Stimulated activated CD8-positive, alpha-beta memory T cell treated with anti-CD3 and anti-CD28 coated beads, Interleukin-4, amount 100 ng/mL, for 1 hour (primary cell): ENCODE results near the gene FGF1.

ENCODE experiments used
- DNase-seq, 2 donors: peaks; one replicate each; pipeline ENCODE4 v3.0.0-alpha.2; 2020; ENCODE audit warnings: low read depth in 2 of 2, low spot score in 1 of 2

The FGF1 gene

DNA sequence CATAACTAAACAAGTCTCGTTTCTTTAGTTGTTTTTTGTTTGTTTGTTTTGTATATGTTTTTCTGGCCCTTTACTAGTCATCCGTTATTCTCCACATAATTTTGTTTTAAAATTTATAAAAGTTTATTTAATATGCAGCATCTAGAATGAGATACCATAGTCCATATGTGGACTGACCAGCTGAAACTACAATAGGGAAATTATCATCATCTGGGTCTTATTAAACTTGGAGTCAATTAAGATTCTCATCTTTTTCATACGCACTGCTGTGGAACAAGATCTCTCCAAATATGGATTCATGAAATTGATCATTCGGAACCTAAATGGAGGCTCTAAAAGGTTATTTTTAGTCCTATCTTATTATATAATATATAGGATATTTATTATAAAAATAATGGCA is 99.3 kb downstream of the FGF1 start:
- no peak for DNase-seq

DNA sequence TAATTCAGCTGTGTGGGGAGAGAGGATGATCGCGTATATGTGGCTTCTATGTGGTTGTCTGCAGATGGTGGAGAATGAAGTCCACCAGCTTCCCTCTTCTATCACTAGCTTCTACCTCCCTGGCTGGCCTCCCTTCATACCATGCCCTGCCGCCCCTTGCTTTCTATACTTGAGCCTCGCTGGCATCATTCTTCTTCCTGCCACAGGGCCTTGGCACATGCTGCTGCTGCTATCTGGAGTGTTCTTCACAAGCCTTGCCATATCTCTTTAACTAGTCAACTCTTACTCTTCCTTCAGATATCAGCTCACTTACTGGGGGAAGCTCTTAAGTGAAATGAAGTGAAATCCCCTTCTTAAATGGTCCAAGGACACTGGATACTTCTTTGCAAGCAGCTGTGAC is 100.4 kb downstream of the FGF1 start:
- DNase-seq, result no peak

DNA sequence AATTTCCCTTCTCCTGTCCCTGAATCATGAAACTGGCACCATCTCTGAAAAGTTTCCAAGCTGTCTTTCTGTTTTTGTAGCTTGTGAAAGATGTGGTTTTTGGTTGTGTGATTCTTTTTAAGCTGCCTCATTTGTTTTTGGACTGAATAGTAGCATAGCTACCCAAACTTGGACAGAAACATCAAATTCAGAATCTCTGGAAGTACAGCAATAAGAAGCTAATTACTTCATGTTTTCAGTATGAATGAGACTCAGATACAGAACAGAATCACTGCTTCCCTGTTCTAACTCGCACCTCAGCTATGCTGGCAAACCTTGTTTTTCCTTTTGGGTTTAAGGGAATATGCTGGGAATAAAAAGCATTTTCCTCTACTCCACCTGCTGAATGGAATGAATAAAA is 101.0 kb downstream of the FGF1 start:
- DNase-seq, result no peak

DNA sequence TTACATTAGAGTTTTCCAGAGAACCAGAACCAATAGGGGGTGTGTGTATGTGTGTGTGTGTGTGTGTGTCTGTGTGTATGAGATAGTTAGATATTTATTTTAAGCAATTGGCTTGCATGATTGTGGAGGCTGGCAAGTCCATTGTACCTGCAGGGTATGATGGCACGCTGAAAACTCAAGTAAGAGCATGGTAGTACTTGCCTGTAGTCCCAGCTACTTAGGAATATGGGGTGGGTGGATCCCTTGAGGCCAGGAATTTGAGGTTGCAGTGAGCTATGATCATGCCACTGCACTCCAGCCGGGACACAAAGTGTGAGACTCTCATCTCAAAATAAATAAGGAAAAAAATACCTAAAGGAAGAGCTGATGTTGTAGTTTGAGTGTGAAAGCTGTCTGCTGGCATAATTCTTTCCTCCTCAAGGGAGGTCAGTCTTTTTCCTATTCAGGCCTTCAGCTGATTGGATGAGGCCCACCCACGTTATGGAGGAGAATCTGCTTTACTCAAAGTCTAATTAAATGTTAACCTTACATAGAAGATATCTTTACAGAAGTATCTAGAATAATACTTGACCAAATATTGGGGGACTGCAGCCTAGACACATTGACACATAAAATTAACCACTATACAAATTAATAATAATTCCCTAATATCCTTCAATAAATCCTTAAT is 107.6 kb downstream of the FGF1 start:
- no peak for DNase-seq

DNA sequence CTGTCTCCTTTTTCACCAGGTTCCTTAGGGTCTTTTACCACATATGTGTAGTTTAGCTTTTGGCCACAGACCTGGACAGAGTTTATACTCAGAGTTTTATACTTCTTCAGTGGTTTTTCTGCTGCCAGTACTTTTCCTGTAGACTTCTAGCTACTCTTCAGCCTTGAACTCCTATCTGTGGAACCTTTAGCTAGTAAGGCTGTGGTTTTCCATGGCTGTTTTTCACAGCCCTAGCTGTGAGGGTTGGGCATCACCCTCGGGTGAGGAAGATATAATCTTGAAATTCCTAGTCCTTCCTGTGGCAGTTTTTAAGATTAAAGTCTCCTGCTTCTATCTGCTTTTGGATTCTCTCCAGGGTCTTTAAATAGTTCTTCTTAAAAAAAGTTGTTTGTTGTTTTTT is 109.1 kb downstream of the FGF1 start:
- no peak for DNase-seq

DNA sequence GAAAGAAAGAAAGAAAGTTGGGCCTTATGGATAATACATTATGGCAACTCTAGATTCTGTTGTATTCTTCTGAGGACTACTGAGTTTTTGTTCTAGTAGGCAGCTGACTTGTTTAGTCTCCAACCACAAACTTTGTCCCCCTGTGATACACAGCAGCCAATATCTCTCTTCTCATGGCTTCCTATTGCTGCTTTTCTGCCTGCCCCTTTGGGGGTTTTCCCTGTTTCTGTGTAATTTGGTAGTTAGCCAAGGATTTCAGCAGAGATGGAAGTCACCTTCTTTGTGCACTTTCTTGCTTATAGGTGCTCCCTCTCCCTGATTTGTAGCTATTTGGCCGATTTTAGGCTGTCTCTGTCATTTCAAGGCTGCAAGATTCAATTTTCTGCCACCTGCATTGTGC is 109.6 kb downstream of the FGF1 start:
- no peak for DNase-seq

DNA sequence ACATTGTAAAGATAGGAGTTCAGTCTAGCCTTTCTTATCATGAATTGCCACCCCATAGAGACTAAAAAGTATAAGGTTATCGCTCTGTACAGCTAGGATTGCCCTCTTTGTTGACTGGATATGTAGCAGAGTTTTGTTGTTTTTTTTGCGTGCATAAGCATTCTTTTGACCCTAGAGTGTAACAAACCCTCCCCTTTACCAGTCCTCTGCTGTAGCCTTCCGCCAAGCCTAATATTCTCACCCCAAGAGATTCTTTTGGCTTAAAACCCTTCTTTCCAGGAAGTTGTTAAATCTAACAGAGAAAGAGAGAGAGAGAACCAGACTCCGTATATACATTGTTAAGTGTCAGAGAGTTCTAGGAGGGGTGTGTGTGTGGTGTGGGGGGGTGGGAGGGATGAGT is 113.9 kb downstream of the FGF1 start:
- DNase-seq, result no peak

DNA sequence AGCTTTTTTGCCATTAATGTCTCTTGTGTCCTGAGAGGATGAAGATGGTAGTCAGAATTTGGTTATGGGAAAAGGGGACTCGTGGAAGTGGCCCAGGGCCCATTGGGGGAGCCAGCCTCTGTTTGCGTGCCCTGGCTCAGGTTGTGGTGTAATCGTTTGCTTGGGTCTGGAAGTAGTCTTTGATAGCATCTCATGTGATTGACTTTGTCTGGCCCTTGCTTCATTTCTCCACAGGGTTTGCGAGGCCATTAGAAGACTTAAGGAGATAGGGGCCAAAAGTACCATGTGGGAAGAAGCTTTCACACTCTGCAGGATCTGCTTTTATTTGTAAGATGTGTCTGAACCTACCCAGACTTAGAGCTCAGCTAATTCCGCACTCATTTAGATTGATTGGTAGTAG is 114.5 kb downstream of the FGF1 start:
- no peak for DNase-seq

DNA sequence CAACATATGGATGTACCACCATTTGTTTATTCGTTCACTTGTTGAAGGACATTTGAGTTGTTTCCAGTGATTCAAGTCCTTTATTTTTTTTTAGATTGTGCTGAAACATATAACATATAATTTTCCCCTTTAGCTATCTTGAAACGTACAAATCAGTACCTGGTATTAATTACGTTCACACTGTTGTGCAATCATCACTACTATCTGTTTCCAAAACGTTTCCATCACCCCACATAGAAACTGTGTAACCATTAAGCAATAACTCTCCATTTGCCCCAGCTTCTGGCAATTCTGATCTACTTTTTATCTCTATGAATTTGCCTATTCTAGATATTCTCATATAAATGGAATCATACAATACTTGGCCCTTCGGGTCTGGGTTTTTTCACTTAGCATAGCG is 116.0 kb downstream of the FGF1 start:
- no peak for DNase-seq

DNA sequence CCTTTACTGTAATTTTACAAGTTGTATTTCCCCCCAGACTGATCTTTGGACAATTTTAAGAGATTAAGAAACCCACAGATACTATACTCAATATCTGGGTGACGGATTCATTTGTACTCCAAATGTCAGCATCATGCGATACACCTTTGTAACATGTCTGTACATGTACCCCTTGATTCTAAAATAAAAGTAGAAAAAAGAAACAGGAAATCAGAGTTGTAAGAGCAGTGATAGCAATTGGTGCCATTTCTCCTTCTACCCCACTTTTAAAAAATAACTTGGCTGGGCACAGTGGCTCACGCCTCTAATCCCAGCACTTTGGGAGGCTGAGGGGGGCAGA is 116.9 kb downstream of the FGF1 start:
- DNase-seq, result no peak

DNA sequence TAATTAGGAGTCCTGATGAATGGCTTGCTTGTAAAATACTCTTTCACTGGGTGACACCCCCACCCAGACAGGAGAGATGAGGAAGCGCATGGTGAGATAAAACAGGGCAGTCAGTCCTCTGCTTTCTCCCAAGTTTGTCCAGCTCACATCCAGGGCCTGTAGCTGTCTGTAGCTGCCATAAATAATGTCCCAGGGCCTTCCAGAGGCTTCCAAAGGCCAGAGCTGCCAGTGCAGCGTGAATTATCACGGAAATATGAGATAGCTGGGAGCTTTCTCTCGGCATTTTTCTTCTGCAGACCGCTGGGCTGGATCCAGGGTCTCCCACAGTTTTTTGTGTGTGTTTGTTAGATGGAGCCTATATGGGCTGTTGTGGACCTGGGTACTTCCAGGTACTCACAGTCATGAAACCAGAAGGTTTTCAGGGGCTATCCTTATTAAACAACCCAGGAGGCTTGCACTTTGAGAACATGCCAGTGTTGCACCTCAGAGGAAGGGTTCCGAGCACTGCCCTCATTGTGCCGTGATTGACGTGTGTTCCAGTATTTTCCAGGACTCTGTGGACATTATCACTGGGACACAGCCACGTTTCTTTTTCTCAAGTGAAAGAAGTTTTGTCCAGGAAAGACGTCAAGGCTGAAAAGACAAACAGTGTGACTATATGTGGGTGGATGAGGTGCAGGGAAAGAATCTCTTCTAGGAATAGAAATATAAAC is 117.5 kb downstream of the FGF1 start:
- DNase-seq, result no peak

- no peak for DNase-seq
Measured at GRCh38 chr5:142561486-142562097, 124.3 kb downstream of the FGF1 start.

- DNase-seq, result no peak
Measured at GRCh38 chr5:142561029-142561428, 124.9 kb downstream of the FGF1 start.

DNA sequence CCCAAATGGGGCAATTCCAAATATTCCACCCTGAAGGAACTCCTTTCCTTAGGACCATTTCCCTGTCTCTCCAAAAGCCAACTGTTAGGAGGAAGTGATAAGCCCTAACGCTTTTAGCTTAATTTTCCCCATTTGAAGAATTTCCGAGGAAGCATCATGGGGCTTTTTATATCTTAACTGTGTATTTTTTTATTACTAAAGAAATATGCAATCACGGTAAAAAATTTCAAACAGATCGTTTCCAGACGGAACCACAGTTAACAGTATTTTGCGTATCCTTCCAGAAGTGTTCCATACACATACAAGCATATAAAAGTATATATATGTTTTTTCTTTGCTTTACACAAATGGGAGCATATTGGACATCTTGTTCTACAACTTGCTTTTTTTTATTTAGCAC is 133.8 kb downstream of the FGF1 start:
- DNase-seq, result no peak

GRCh38 chr5:142551338-142552067 is 134.4 kb downstream of the FGF1 start:
- no peak for DNase-seq

GRCh38 chr5:142550471-142550870 is 135.4 kb downstream of the FGF1 start:
- no peak for DNase-seq

- DNase-seq, result no peak
Measured at GRCh38 chr5:142549834-142550233, 136.1 kb downstream of the FGF1 start.

GRCh38 chr5:142548739-142549275 is 137.1 kb downstream of the FGF1 start:
- DNase-seq, result no peak

DNA sequence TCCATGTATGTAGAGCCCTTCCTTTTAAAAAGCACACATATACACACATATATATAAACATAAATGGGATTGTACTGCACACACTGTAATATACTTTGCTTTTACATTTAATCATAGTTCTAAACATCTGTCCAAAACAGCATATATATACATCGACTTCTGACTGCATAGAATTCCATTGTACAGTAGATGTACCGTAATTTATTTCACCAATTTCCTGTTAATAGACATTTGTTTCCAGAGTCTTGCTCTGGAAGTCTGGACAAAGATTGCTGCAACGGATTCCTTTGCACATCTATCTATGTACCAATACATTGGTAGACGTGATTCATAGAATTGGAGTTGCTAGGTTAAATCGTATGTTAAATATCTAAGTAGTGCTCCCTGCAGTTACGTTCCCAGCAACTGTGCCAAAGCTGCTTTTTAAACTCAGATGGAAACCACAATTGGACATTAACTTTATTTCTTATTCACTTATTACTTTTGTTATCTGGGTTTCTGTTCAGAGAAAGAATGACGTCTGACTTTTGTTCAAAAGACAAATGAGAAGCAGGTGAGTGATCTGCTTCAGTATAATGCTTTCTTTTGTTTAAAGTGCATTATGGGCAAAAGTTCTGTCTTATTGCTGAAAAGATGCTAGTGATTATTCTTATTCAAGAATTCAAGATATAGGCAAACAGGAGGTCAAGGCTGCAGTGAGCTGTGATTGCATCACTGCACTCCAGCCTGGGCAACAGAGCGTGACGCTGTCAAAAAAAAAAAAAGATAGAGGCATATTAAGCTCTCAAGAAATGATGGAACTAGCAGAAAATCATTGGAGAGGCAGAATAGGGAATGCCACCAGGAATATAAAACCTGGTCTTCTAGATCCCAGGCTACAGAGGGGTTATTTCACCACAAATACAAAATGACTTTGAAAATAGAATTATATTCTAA is 138.2 kb downstream of the FGF1 start:
- no peak for DNase-seq

- DNase-seq, result no peak
Measured at GRCh38 chr5:142545650-142546322, 140.1 kb downstream of the FGF1 start.
